ENCODE data around the gene HSPA1A.
"Not testable (repeated sequence)": the region's sequence is repeated elsewhere in the genome, so short reads cannot be mapped to it uniquely, and the experiment has no call there.

Gene HSPA1A

DNA sequence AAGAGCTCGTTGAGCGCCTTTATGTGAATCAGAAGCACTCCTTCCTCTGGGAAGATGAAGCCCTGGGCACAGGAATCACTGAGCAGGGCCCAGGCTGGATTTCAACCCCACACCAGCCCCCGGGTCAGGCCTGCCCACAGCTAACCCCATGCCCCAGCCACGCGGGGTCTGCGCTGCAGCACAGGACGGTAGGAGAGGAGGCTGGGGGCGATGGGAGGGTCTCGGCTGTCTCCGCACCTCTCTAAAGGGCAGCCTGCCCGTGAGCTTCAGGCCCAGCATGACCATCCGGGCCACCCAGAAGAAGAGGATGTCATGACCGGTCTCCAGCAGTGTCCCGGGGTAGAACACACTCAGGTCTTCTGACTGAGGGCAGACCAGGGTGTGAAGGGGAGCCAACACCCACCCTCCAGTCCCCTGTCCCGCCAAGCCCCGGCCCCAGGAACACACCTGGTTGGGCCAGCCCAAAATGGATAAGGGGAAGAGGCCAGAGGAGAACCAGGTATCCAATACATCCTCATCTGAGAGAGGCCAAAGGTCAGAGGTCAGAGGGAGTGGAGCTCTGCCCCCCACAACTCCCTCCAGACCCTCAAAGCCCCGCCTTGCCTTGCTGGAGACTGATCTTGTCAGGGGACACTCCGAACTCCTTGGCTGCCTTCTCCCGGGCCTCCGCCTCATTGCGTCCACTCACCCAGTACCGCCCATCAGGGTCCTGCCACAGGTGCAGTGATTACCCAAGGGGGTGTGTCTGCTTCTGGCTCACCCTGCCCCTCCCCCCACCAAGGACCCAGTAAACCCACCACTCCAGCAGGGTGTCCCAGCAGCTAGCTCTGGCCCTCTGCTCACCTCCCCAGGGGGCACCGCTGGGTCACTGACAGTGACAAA, 33.9 kb upstream of the HSPA1A start:
- DNase-seq: no peak

DNA sequence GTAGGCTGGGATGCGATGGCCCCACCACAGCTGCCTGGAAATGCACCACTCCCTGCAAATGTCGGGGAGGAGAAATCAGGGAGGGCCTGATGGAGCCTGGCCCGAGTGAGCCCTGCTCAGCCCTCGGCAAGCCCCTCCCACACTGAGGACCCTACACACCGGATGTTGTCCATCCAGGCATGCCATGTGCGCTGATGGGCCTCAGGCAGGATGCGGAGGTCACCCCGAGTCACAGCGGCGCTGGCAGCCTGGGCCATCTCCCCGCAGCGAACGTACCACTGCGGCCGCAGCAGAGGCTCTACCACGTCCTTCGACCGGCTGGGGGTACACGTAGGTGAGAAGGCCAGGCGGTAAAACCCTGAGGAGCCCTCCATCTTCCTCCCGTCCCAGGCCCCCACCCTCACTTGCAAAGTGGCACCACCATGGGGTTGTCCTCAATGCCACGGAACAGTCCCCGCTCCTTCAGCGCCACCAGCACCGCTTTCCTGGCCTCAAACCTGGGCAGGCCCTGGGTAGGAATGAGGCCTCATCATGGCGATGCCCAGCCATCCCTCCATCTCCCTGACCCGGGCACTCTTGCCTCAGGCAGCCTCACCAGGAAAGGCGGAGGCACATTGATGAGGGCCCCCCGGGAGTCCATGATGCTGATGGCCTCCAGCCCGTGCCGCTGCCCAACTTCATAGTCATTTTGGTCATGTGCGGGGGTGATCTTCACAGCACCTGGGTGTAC, 33.1 kb upstream of the HSPA1A start:
- DNase-seq: no peak

DNA sequence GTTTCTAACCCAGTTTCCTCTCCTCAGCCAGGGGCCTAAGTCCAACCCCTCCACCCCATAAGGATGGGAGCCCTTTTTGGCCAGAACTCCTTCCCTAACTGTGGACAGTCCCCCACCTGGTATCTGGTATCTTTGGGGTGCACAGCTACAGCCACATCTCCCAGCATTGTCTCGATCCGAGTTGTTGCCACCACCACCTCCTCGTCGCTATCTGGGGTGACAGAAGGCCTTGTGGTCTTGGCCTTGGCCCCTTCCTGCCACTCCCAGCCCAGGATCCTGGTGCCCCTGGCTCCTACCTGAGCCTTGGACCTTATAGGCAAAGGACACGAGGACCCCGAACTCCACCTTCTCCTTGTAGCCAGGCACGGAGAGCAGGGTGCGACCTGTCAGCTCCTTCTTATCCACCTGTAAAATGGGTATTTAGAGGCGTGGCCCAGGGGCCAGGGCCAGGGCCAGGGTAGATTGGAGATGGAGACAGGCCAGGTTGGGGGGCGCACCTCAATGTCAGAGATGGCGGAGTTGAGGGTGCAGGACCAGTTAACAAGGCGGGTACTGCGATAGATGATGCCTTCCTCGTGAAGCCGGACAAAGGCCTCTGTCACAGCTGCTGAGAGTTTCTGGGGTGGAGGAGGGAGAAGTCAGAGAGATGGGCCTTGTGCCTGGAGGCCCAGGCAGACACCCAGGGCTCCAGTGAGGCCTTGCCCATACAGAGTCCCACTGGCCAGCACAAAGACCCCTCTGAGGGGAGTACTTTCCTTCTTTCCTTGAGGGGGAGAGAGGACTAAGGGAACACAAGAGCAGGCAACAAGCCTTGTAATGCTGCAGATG, 31.0 kb upstream of the HSPA1A start:
- DNase-seq: no peak

DNA sequence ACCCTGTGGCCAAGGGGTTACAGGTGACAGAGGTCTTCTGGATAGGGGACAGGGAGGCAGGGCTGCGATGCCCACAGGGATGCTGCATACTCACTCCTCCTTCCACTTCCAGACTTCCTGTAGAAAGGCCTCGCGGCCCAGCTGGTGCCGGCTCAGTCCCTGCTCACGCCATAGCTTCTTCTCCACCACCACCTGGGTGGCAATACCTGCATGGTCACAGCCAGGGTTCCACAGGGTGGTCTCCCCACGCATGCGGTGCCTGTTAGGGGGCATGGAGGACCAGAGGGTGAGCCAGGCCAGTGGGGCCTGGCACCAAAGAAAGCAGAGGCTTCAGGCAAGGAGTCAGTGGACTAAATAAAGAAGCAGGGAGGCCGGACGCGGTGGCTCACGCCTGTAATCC, 29.9 kb upstream of the HSPA1A start:
- no peak for DNase-seq

DNA sequence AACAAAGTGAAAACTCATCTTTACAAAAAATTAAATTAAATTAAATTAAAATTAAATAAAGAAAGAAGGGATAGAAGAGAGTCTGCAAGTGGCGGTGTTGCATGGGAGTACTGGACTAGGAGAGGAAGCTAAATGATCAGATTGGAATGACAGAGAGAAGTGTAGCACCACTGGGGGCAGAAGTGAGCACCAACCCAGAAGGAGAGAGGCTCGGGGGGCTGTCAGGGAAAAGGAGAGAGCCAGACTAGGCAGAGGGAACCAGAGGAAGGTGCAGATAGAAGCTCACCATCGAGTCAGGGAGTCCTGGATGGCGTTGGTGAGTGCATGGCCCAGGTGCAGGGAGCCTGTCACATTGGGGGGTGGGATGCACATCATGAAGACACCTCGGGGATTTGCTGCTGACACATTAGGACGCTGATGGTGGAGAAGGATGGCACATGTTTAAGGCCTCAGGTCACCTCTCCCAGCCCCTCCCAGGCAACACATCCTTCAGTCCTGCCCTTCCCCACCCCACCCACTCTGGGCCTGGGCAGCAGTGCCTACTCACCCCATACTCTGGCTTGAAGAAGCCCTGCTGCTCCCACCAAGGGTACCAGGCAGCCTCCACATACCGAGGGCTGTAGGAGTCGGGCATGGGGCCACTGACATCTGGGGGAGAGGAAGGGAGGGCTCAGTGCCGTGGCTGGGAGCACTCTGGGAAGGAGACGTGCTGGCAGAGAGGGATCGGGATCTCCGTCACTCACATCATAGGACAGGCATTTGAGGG, 23.8 kb upstream of the HSPA1A start:
- DNase-seq: no peak

DNA sequence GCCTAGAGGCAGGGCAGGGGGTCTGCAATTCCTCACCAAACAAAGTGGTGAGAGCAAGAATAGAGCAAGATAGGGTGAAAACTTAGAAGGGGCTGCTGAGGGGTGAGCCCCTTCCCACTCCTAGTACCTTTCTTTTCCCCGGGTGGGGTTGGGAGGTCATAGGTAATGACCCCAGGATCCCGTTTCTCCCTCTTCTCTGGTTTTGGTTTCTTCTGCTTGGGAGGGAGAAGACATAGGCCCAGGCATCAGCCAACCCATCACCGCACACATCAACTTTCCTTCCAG, 23.3 kb upstream of the HSPA1A start:
- DNase-seq: no peak

DNA sequence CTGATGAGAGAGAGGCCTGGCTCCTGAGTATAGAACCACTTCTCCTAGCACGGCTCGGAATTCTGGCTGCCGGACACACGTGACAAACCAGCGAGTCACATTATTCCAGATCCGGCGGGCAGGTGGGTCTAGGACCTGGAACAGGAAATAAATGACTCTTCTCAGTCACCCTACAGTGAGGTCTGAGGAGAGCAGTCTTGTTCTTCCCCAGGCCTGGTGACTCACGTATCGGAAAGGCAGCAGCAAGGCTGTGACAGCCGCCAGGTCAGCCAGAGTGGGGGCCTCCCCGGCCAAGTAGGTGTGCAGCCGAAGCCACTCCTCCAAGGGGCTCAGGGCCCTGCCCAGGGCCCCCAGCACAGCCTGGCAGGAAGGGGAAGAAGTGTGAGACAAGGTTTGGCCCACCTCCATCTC, 22.6 kb upstream of the HSPA1A start:
- DNase-seq: no peak

DNA sequence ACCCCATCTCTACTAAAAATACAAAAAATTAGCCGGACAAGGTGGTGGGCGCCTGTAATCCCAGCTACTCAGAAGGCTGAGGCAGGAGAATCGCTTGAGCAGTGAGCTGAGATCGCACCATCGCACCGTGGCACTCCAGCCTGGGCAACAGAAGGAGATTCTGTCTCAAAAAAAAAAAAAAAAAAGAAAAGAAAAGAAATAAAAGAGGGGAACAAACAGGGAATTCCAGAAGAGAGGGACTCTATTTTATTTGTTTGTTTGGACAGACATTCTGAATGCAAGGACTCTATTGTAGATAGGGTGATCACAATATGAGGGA, 21.5 kb upstream of the HSPA1A start:
- not testable (repeated sequence) for DNase-seq

DNA sequence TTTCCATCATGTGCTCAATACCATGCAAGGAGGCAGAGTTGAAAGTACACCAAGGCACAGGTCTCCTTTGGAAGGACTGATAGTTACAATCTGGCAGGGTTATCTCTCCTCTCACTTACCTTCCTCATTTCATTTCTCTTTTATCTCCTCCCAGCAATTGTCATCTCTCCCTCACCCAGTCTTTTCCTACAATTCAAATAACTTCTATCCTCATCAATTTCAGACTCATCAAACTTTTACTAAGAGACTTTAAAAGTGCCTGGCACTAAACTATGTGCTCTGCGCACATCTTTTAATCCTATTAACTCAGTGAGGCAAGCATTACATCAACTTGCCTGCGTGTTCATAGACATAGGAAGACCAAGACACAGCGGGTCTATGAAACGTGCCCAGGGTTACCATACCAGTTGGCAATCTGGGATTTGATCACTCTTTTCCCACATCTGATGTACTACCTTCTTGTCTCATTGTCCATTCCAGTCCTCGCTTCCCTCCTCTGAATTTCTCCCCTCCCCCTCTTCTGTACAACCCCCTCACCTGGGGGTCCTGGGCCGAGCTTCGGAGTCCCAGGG, 21.0 kb upstream of the HSPA1A start:
- DNase-seq: no peak

DNA sequence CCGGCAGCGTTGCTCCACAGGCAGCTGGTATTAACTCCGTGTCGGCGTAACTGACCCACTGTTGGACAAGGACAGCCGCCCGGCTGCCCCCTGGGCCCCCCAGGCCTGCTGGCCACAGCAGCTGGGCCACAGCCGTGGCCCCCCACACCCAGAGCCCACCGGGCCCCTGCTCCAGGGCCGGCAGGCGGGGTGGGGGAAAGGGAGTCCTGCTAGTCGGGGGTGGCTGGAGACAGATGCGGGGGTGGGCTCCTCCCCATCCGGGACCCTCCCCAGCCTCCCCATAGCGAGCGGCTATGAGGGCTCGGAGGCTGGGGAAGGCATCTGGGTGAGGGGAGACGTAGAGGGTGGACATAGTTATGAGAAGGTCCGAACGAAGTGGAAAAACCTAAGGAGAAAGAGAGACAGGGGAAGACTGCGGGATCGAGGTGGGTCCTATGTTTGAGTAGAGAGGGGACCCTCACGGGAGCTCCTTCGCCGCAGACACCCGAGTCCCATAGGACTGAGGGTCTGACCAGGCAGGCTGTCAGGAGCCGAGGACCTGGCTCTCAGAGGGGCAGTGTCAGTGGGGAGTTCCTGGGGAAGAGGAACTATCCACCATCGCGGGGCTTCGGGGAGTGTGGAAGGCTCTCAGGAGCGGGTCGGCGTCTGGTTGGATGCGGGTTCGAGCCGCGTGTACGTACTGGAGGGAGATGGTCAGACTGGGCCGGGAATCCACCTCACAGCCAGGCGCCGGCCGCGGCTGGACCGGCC, 20.3 kb upstream of the HSPA1A start:
- DNase-seq: no peak

DNA sequence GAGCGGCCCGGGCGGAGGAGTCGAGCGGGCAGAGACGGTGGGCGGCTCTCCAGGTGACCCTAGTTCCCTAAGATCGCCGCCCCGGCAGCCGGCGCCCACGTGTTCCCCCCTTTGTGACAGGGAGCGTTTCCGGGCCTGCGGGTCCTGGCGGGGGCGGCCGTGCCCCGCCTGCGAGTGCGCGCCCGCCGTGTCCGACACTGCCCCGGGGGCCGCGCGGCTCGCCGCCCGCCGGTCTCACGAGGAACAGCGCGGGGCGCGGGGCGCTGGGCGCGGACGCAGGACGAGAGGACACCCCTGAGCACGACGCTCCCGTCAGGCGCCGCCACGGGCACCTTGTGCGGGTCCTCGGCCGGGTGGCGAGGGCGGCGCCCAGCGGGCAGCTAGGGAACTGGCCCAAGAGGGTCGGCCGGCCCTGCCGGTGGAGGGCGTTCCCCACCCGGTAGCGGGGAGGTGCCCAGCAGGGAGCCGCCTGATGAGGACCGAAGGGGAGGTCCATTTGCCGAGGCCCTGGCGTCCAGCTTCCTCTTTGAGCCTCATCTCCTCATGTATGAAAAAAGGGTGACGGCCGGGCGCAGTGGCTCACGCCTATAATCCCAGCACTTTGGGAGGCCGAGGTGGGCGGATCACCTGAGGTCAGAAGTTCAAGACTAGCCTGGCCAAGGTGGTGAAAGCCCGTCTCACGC, 19.6 kb upstream of the HSPA1A start, which contains the start of gene VARS1:
Gene VARS1 (minus strand): TSS at position 137 of the 683 bp plus-strand sequence. CDS start 535 bp downstream, outside the sequence.
- peak; percentile 81 for DNase-seq

DNA sequence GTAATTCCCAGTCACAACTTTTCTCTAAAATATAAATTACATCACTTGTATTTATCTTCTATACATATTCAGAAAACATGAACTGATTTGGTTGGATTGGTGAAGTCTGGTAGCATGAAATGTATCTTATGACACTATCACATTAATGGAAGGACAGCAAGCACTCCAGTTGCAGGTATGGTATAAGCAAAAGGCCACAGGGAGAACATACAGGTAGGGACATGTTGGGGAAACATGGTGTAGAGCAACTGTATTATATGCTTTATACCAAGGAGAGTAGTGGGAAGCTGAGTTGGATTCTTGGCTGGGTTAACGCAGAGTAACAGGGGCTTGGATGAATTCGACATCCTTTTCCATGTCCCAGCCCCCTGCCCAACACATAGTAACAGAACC, 18.4 kb upstream of the HSPA1A start:
- no peak for DNase-seq

DNA sequence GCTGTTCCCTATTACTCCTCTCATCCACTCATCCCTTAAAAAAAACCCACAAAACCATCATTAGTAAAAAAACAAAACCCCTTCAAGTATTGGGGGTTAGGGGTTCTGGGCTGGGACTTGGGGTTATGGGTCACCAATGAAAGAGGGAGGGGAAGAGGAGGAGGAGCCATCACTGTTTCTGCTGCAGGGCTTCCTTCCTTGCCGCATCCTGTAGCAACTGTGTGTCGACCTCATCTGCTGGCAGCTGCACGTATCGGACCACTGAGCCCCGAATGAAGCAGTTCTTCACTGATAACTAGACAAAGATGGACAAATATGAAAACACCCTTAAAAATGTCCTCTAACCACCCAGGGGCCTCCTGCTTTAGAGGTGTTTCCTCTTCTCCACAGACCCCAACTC, 17.8 kb upstream of the HSPA1A start:
- no peak for DNase-seq

DNA sequence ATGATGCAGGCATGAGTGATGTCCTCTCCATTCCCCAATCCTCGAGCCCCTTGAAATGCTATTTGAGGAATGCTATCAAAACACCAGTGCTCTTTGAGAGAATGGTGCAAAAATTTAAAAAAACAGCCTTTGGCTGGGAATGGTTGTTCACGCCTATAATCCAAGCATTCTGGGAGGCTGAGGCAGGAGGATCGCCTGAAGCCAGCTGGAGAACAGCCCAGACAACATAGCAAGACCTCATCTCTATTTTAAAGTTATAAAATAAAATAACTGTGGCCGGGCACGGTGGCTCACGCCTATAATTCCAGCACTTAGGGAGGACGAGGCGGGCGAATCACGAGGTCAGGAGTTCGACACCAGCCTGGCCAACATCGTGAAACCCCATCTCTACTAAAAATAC, 15.6 kb upstream of the HSPA1A start:
- no peak for DNase-seq

DNA sequence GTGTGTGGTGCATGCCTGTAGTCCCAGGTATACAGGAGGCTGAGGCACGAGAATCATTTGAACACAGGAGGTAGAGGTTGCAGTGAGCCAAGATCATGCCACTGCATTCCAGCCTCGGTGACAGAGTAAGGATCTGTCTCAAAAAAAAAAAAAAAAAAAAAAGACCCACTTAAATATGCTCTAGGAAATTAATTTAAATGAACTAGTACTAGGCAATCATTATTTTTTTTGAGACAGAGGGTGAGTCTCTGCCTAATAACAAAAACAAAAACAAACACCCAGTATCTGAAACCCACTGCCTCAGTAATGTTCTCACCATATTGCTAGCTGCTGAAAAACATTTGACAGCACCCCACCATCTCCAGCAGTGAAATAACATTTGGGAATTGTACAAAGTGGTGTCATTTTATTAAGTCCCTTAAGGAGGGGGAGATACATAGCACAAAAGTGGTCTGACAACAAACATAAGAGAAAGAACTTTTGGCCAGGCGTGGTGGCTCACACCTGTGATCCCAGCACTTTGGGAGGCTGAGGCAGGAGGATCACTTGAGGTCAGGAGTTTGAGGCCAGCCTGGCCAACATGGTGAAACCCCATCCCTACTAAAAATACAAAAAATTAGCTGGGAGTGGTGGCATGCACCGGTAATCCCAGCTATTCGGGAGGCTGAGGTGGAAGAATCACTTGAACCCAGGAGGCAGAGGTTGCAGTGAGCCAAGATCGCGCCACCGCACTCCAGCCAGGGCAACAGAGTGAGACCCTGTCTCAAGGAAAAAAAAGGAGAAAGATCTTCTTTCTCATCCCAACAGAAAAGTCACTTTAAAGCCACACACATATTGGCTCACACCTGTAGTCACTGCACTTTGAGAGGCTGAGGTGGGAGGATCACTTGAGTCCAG, 14.1 kb upstream of the HSPA1A start:
- not testable (repeated sequence) for DNase-seq

DNA sequence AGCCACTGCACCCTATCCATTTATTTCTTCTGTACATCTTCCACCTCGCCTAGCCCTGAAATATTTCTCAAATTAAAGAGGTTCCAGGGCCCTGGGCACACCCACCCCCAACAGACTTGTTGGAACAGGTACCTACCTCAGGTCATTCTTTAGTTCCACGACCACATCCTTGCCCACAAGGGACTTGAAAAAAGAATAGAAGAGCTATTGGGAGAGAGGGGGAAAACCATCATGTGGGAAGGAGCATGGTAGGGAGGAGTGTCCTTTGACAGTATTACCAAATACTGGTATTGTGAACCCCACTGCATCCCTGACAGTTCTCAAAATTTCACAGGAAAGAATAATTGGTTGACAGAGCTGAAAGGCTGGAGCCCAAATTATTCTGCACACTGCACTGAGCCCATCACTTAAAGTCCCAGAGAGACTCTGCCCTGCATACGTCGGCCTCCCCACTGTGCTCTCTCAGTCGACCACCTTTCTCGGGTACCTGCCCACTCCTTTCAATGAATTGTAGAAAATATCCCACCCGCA, 9.3 kb upstream of the HSPA1A start:
- DNase-seq: no peak

DNA sequence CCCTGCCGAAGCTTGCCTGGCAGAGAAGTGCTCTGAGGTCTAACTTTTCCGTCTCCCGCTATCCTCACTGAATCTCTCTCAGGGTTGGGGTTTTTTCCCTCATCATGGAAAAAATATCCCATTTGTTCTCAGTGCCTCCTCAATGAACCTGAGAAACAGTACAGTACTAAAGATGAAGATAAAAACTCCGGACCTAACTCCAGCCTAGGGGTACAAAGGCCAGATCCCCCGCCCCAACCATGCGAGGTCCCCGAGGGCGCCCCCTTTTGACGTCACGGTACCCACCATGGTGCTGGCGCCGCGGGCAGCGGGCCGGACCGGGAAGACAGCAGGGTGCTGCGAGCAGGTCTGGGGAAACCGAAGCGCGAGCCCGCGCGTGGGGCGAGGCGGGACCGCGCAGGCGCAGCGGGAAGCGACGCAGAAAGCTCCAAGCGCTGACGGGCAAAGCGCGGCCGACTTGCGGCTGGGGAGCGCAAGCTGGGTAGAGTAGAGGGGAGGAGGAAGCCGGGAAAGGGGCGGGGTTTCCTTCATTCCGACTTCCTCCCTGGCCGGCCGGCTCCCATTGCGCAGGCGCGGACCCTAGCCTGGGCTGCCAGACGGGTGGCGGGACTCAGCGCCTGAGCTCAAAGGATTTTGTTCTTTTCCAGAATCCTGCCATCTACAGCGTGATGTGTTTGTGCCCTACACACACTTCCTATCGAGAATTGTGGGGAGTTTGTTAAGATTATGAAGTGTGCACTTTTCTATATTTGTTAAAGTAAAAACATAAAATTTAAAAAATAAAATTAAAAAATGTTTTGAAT, 8.7 kb upstream of the HSPA1A start, which contains the start of gene LSM2:
Gene LSM2 (minus strand): TSS at position 497 of the 803 bp plus-strand sequence. CDS start 209 bp downstream, at position 288.
- peak; percentile 95 for DNase-seq

DNA sequence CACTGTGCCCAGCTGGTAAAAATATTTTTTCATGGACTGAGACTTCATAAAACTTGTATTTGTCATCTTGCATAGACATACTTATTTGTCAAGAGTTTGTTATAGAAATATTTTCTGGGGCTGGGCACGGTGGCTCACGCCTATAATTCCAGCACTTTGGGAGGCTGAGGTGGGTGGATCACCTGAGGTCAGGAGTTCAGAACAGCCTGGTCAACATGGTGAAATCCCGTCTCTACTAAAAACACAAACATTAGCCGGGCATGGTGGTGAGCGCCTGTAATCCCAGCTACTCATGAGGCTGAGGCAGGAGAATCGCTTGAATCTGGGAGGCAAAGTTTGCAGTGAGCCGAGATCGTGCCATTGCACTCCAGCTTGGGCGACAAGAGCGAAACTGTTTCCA, 6.7 kb upstream of the HSPA1A start:
- DNase-seq: not testable (repeated sequence)

DNA sequence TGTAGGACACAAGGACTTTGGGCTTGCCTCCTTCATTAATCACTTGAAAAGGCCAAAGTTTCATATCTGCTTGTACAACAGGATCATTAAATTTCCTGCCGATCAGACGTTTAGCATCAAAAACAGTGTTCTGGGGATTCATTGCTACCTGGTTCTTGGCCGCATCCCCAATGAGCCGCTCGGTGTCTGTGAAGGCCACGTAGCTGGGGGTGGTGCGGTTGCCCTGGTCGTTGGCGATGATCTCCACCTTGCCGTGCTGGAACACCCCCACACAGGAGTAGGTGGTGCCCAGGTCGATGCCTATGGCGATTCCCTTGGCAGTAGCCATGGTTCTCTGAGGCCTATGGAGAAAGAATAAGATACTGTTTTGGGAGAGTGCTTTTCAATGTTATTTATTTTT, 3.7 kb upstream of the HSPA1A start:
- DNase-seq: no peak
